Large intestine (tissue), 3 donors: ENCODE results near the gene DNAJC3. TPM values are rescaled to one million over a fixed set of nuclear protein-coding genes. Genes with fewer than 3 reads are reported as not detected.
"Not testable (repeated sequence)": the region's sequence is repeated elsewhere in the genome, so short reads cannot be mapped to it uniquely, and the experiment has no call there.

ENCODE experiments used
- DNase-seq, 2 donors: peaks; one replicate each; pipeline versions ENCODE4 v3.0.0 to v3.0.0-alpha.2; 2013
- H3K27ac ChIP-seq: one replicate; pipeline ENCODE4 v1.5.1; 2013; ENCODE audit warnings: low read length
- H3K27me3 ChIP-seq: 2 replicates; pipeline ENCODE4 v1.6.1; 2013; ENCODE audit warnings: low read length; ENCODE audit not compliant: control insufficient read depth, insufficient read depth
- H3K36me3 ChIP-seq: 2 replicates; pipeline ENCODE4 v1.6.1; 2013; ENCODE audit warnings: low read length; ENCODE audit not compliant: control insufficient read depth, insufficient read depth
- H3K4me1 ChIP-seq: one replicate; pipeline ENCODE4 v1.6.1; 2013; ENCODE audit warnings: low read length; ENCODE audit not compliant: control insufficient read depth, insufficient read depth
- H3K4me3 ChIP-seq: one replicate; pipeline ENCODE4 v1.5.1; 2013; ENCODE audit warnings: low read length
- H3K9me3 ChIP-seq: one replicate; pipeline ENCODE4 v1.6.1; 2013; ENCODE audit warnings: mild to moderate bottlenecking, low read depth, low read length, moderate library complexity; ENCODE audit not compliant: control insufficient read depth
- WGBS: methylation state at CpG from one replicate; pipeline ENCODE4 v1.1.5; 2013; ENCODE audit warnings: low lambda C conversion rate; ENCODE audit not compliant: insufficient coverage; 5-methylcytosine and 5-hydroxymethylcytosine counted together
- polyA plus RNA-seq: library from polyadenylated mRNA; unstranded; fragments of 120-200 nt; gene quantifications from one replicate; pipeline ENCODE4 v1.2.1, GENCODE V29; 2013

The DNAJC3 gene
- polyA plus RNA-seq, 1 donor: 38.8 TPM

GRCh38 chr13:95762626-95763025 lies 85.7 kb downstream of the DNAJC3 start:
- not testable (repeated sequence) for H3K27ac ChIP-seq, H3K4me3 ChIP-seq, H3K27me3 ChIP-seq, DNase-seq, H3K9me3 ChIP-seq, H3K4me1 ChIP-seq
- WGBS: 80% methylated on average over 1 of the region's 3 CpGs
- H3K36me3 ChIP-seq: peaks cover 25% of the 10 kb centered on the region

GRCh38 chr13:95763601-95764000 lies 86.7 kb downstream of the DNAJC3 start:
- Histone ChIP-seq H3K4me1 (no peaks in the 10 kb centered on the region), H3K27ac (no peak overlapping the region), H3K36me3 (peaks cover 25% of the 10 kb centered on the region), H3K9me3 (no peaks in the 10 kb centered on the region), H3K27me3 (no peaks in the 10 kb centered on the region), H3K4me3 (no peak overlapping the region)
- no peak for DNase-seq
- WGBS: 96% methylated on average over 3 of the region's 4 CpGs

- H3K27ac ChIP-seq: no peak overlapping the region
- H3K36me3 ChIP-seq: peaks cover 20% of the 10 kb centered on the region
- H3K27me3 ChIP-seq: no peaks in the 10 kb centered on the region
- no peaks in the 10 kb centered on the region for H3K9me3 ChIP-seq
- no peak overlapping the region for H3K4me3 ChIP-seq
- DNase-seq: no peak
- WGBS: 100% methylated on average over 1 of the region's 4 CpGs
- H3K4me1 ChIP-seq: no peaks in the 10 kb centered on the region
These were observed 95.0 kb downstream of the DNAJC3 start for GRCh38 chr13:95771905-95772304.

GRCh38 chr13:95779522-95779921 lies 102.6 kb downstream of the DNAJC3 start:
- peaks cover 18% of the 10 kb centered on the region for H3K36me3 ChIP-seq
- WGBS: no CpG with 5 or more reads among the region's 1 CpG

GRCh38 chr13:95781016-95781415 lies 104.1 kb downstream of the DNAJC3 start:
- WGBS: no CpG with 5 or more reads among the region's 6 CpGs
- no peak for DNase-seq
- peaks cover 18% of the 10 kb centered on the region for H3K36me3 ChIP-seq

More at GRCh38 chr13:95779522-95779921, 102.6 kb downstream of the DNAJC3 start:
- H3K27me3 ChIP-seq: no peaks in the 10 kb centered on the region
- no peaks in the 10 kb centered on the region for H3K9me3 ChIP-seq
- DNase-seq: no peak
- no peak overlapping the region for H3K4me3 ChIP-seq
- peaks cover 2% of the 10 kb centered on the region for H3K4me1 ChIP-seq
- no peak overlapping the region for H3K27ac ChIP-seq

GRCh38 chr13:95781940-95782339 lies 105.0 kb downstream of the DNAJC3 start:
- no CpG with 5 or more reads among the region's 1 CpG for WGBS
- H3K27me3 ChIP-seq, H3K4me3 ChIP-seq, H3K4me1 ChIP-seq, H3K9me3 ChIP-seq, DNase-seq, H3K27ac ChIP-seq: not testable (repeated sequence)
- peaks cover 20% of the 10 kb centered on the region for H3K36me3 ChIP-seq

More at GRCh38 chr13:95781016-95781415, 104.1 kb downstream of the DNAJC3 start:
- Histone ChIP-seq H3K27me3 (no peaks in the 10 kb centered on the region), H3K27ac (no peak overlapping the region), H3K9me3 (no peaks in the 10 kb centered on the region), H3K4me1 (peaks cover 2% of the 10 kb centered on the region), H3K4me3 (no peak overlapping the region)

GRCh38 chr13:95783747-95784146 lies 106.8 kb downstream of the DNAJC3 start:
- no peaks in the 10 kb centered on the region for H3K9me3 ChIP-seq
- WGBS: 100% methylated on average over 1 of the region's 5 CpGs
- no peaks in the 10 kb centered on the region for H3K27me3 ChIP-seq
- peaks cover 26% of the 10 kb centered on the region for H3K36me3 ChIP-seq
- H3K4me3 ChIP-seq: no peak overlapping the region
- peaks cover 2% of the 10 kb centered on the region for H3K4me1 ChIP-seq
- DNase-seq: no peak
- no peak overlapping the region for H3K27ac ChIP-seq

- H3K4me1 ChIP-seq: peaks cover 2% of the 10 kb centered on the region
- no CpG with 5 or more reads among the region's 6 CpGs for WGBS
- peak in 1 of 2 donors; percentile 13 for DNase-seq
- no peak overlapping the region for H3K27ac ChIP-seq
- no peak overlapping the region for H3K4me3 ChIP-seq
- no peaks in the 10 kb centered on the region for H3K27me3 ChIP-seq
- no peaks in the 10 kb centered on the region for H3K9me3 ChIP-seq
- H3K36me3 ChIP-seq: peaks cover 30% of the 10 kb centered on the region
These were observed 107.4 kb downstream of the DNAJC3 start for GRCh38 chr13:95784161-95784899.

- Histone ChIP-seq H3K36me3 (peaks cover 30% of the 10 kb centered on the region), H3K9me3 (no peaks in the 10 kb centered on the region), H3K4me3 (no peak overlapping the region), H3K27me3 (no peaks in the 10 kb centered on the region), H3K4me1 (peaks cover 2% of the 10 kb centered on the region), H3K27ac (no peak overlapping the region)
- WGBS: no CpG with 5 or more reads among the region's 3 CpGs
- no peak for DNase-seq
These were observed 108.0 kb downstream of the DNAJC3 start for GRCh38 chr13:95784900-95785290.

GRCh38 chr13:95787356-95788099 lies 110.6 kb downstream of the DNAJC3 start:
- no peak overlapping the region for H3K4me3 ChIP-seq
- no peak for DNase-seq
- H3K36me3 ChIP-seq: peaks cover 43% of the 10 kb centered on the region
- no CpG with 5 or more reads among the region's 1 CpG for WGBS
- H3K27me3 ChIP-seq: no peaks in the 10 kb centered on the region
- no peak overlapping the region for H3K27ac ChIP-seq
- H3K4me1 ChIP-seq: no peaks in the 10 kb centered on the region
- no peaks in the 10 kb centered on the region for H3K9me3 ChIP-seq
